CD8-positive, alpha-beta memory T cell (primary cell): ENCODE results near the gene CTU2. TPM values are rescaled to one million over a fixed set of nuclear protein-coding genes. Genes with fewer than 3 reads are reported as not detected.

Experiments
- CTCF ChIA-PET: fragments of 350-600 bp; sonication (Branson Sonifier 250); formaldehyde crosslinking; loops from one replicate; lab custom pipeline; 2021; ENCODE audit warnings: antibody characterized with exemption; lab: Charles Lee
- POLR2A ChIA-PET: fragments of 350-600 bp; sonication (Branson Sonifier 250); formaldehyde crosslinking; loops from one replicate; lab custom pipeline; 2021; ENCODE audit warnings: antibody characterized with exemption; lab: Charles Lee
- DNase-seq, 5 donors: peaks; one replicate each; pipeline versions ENCODE4 v3.0.0 to v3.0.0-alpha.2; 2020 to 2022; ENCODE audit warnings: mixed read lengths in 1 of 5
- H3K27ac ChIP-seq: one replicate; pipeline ENCODE4 v1.7.0; 2013; ENCODE audit warnings: low read depth, mild to moderate bottlenecking, low read length, moderate library complexity
- H3K27me3 ChIP-seq: 2 replicates; pipeline ENCODE4 v1.7.0; 2013; ENCODE audit warnings: low read length, mild to moderate bottlenecking; ENCODE audit not compliant: insufficient read depth, poor library complexity, severe bottlenecking
- H3K36me3 ChIP-seq: 2 replicates; pipeline ENCODE4 v1.7.0; 2013; ENCODE audit warnings: mild to moderate bottlenecking, low read length, moderate library complexity; ENCODE audit not compliant: insufficient read depth
- H3K4me1 ChIP-seq: 2 replicates; pipeline ENCODE4 v1.7.0; 2013; ENCODE audit warnings: mild to moderate bottlenecking, low read length, moderate library complexity; ENCODE audit not compliant: insufficient read depth
- H3K4me3 ChIP-seq: 2 replicates; pipeline ENCODE4 v1.7.0; 2013; ENCODE audit warnings: mild to moderate bottlenecking, low read length
- H3K9me3 ChIP-seq: 2 replicates; pipeline ENCODE4 v1.7.0; 2013; ENCODE audit warnings: mild to moderate bottlenecking, low read length
- H3K27ac Mint-ChIP-seq, 8 donors: one replicate each; pipeline ENCODE4 v1.8.0; 2020 to 2021; ENCODE audit warnings: mixed read lengths in 8 of 8, mild to moderate bottlenecking in 6 of 8, inconsistent platforms in 3 of 8, moderate library complexity in 3 of 8
- H3K27me3 Mint-ChIP-seq, 2 donors: one replicate each; pipeline ENCODE4 v1.8.0; 2020 to 2021; ENCODE audit warnings: mixed read lengths in 2 of 2, mild to moderate bottlenecking in 1 of 2, moderate library complexity in 1 of 2
- H3K36me3 Mint-ChIP-seq, 3 donors: one replicate each; pipeline ENCODE4 v1.8.0; 2020 to 2021; ENCODE audit warnings: mixed read lengths in 3 of 3, inconsistent platforms in 1 of 3, mild to moderate bottlenecking in 1 of 3
- H3K4me1 Mint-ChIP-seq, 3 donors: one replicate each; pipeline ENCODE4 v1.8.0; 2020 to 2021; ENCODE audit warnings: mixed read lengths in 3 of 3, inconsistent platforms in 1 of 3, mild to moderate bottlenecking in 1 of 3
- H3K4me3 Mint-ChIP-seq, 7 donors: one replicate each; pipeline ENCODE4 v1.8.0; 2020 to 2021; ENCODE audit warnings: mixed read lengths in 7 of 7, mild to moderate bottlenecking in 6 of 7, moderate library complexity in 4 of 7, inconsistent platforms in 2 of 7
- H3K9me3 Mint-ChIP-seq, 5 donors: one replicate each; pipeline ENCODE4 v1.8.0; 2020 to 2022; ENCODE audit warnings: mixed read lengths in 5 of 5, mild to moderate bottlenecking in 3 of 5, moderate library complexity in 2 of 5, inconsistent platforms in 1 of 5
- polyA plus RNA-seq: library from polyadenylated mRNA; unstranded; fragments of 300-500 nt; fragmentation: Illumina TruSeq; gene quantifications from one replicate; pipeline ENCODE4 v1.2.3, GENCODE V29; 2021
- total RNA-seq, 2 experiments: library from RNA; stranded (reverse); gene quantifications; one replicate each; pipeline ENCODE4 v1.2.3, GENCODE V29; 2021

The CTU2 gene
- total RNA-seq (10 to 100 TPM; 68.6 to 69.0 TPM), polyA plus RNA-seq (21.6 TPM)

DNA sequence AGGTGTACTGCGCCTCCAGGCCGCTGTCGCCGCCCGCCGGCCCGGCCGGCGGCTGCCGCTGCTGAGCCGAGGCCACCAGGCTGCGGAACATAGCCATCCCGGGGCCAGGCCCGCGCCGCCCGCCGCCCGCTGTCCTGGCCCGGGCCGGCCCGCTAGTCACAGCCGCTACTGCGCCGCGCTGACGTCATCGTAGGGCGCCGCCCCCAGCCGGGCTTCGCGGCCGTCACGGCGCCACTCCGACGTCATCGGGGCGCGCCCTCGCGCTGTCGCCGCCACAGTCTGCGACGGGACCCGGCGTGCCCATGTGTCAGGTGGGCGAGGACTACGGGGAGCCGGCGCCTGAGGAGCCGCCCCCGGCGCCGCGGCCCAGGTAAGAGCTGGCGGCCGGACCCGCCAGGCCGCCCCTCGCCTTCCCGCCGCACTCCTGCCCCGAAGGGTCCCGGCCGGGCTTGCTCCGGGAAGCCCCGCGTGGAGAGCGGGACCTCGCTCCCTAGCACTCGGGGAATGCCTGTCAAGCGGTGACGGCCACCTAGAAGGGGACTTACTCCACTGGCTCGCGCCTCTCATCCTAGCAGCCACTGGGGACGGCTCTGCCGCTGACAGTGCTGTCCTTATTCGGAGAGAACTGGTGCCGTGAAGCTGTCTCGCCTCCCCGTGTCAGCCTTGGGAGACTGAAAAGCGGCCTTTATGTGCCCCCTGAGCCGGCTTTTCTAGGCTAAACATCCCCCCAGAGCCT lies at the start of gene CTU2, which contains the start of gene RNF166:
TSS of gene CTU2 (plus strand) at position 275 of the 736 bp plus-strand sequence. CDS start at position 303, 28 bp downstream.
TSS of gene RNF166 (minus strand) at position 180 of the 736 bp plus-strand sequence. CDS start at position 97, 83 bp downstream.
- no peaks in the 10 kb centered on the region for H3K36me3 ChIP-seq
- no peaks in the 10 kb centered on the region for H3K9me3 Mint-ChIP-seq
- no peaks in the 10 kb centered on the region for H3K9me3 ChIP-seq
- peaks cover 52% of the 10 kb centered on the region for H3K4me1 ChIP-seq
- H3K4me3 Mint-ChIP-seq = peak within 1 kb of the TSS; percentile 94 to 97 (median 96)
- H3K27ac Mint-ChIP-seq = peak within 1 kb of the TSS; percentile 94 to 100 (median 99)
- H3K27me3 Mint-ChIP-seq = peaks cover 0 to 2% of the 10 kb centered on the region in 2 donors
- H3K4me1 Mint-ChIP-seq = peaks cover 39 to 47% (median 42%) of the 10 kb centered on the region in 3 donors
- CTCF ChIA-PET = interaction anchor here (1.1 to 4.9 kb wide), 7 partner anchors 10 to 135 kb away, joined by 4 to 26 read pairs (median 4); no protein-coding TSS in a partner anchor
- peak; percentile 90 to 94 (median 92) for DNase-seq
- peaks cover 0 to 37% (median 0%) of the 10 kb centered on the region in 3 donors for H3K36me3 Mint-ChIP-seq
- H3K4me3 ChIP-seq = peak within 1 kb of the TSS; percentile 99
- H3K27ac ChIP-seq = peak within 1 kb of the TSS; percentile 93
- POLR2A ChIA-PET = interaction anchor here (1.0 to 1.1 kb wide), 2 partner anchors 10 to 104 kb away, joined by 3 read pairs; no protein-coding TSS in a partner anchor
- no peaks in the 10 kb centered on the region for H3K27me3 ChIP-seq

DNA sequence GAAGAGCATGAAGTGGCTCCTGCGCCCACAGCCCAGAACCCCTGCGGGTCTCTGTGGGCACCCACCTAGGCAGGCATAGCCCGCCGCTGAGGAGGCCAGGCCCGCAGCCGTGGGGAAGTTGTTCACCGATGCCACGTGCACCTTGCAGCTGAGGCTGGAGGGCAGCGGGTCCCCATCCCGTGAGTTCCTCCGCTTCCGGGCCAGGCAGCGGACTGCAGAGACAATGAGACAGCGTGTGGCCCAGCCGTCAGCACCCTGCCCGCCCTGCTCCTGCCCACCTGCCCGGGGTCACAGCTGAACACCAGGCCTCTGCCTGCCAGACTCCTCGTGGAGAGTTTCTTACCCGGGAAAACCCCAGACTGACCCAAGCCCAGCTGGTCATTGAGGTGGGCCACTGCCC lies 48.9 kb upstream of the CTU2 start:
- Mint-ChIP-seq H3K36me3 (peaks cover 0 to 37% (median 0%) of the 10 kb centered on the region in 3 donors), H3K27me3 (no peaks in the 10 kb centered on the region), H3K4me1 (peaks cover 10 to 15% (median 14%) of the 10 kb centered on the region in 3 donors), H3K9me3 (no peaks in the 10 kb centered on the region), H3K4me3 (no peak overlapping the region), H3K27ac (no peak overlapping the region)
- peaks cover 6% of the 10 kb centered on the region for H3K4me1 ChIP-seq
- H3K27me3 ChIP-seq = no peaks in the 10 kb centered on the region
- no peak overlapping the region for H3K27ac ChIP-seq
- H3K36me3 ChIP-seq = no peaks in the 10 kb centered on the region
- no peak for DNase-seq
- H3K4me3 ChIP-seq = no peak overlapping the region
- POLR2A ChIA-PET = no interaction called here
- CTCF ChIA-PET = interaction anchor here (1.5 kb wide), 1 partner anchor 24 kb away, joined by 3 read pairs; no protein-coding TSS in a partner anchor
- no peaks in the 10 kb centered on the region for H3K9me3 ChIP-seq

DNA sequence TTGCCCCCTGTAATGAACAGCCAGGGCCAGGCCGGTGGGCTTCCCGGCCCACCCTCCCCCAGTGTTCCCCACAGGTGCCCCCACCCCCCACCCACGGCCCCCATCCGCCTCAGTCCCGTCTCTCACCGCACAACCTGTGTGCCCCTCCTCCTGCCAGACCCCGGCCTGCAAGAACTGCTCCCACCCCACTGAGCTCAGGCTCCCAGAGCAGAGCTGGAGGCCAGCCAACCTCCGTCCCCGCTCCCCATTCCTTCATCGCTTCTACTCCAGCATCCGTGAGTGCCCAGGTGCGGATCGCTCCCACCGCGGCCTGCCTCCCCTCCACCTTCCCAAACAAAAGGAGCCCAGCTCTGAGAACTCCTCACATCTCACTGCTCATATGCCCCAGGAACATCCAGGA lies 47.6 kb upstream of the CTU2 start:
- no peak overlapping the region for H3K4me3 ChIP-seq
- H3K27me3 ChIP-seq = no peaks in the 10 kb centered on the region
- no peaks in the 10 kb centered on the region for H3K36me3 ChIP-seq
- ChIA-PET CTCF (no interaction called here), POLR2A (no interaction called here)
- no peak for DNase-seq
- Mint-ChIP-seq H3K4me3 (no peak overlapping the region), H3K27ac (peak overlapping the region in 1 of 8 donors; percentile 47), H3K9me3 (no peaks in the 10 kb centered on the region), H3K36me3 (peaks cover 0 to 40% (median 0%) of the 10 kb centered on the region in 3 donors), H3K4me1 (peaks cover 10 to 19% (median 15%) of the 10 kb centered on the region in 3 donors), H3K27me3 (no peaks in the 10 kb centered on the region)
- H3K9me3 ChIP-seq = no peaks in the 10 kb centered on the region
- peaks cover 6% of the 10 kb centered on the region for H3K4me1 ChIP-seq
- no peak overlapping the region for H3K27ac ChIP-seq

DNA sequence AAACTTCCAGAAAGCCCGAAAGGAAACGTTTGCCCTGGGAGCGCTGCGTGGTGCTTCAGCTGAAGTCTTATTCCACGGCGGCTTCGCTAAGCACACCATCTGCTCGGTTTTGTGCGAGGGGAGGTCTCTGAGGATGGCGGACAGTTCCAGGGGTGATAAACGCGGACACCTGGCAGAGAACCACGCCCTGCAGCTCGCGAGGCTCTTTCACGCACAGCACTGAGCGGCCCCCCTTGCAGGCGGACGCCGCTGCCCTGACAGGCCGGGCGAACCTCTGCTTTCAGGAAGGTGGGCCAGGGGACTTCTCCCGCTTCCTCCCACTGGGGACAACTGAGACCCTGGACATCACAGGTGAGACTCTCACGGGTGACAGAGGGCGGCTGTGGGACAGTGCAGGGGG lies 47.1 kb upstream of the CTU2 start:
- Mint-ChIP-seq H3K27me3 (no peaks in the 10 kb centered on the region), H3K36me3 (peaks cover 0 to 37% (median 0%) of the 10 kb centered on the region in 3 donors), H3K4me1 (peaks cover 12 to 23% (median 15%) of the 10 kb centered on the region in 3 donors), H3K4me3 (no peak overlapping the region), H3K9me3 (no peaks in the 10 kb centered on the region), H3K27ac (peak overlapping the region in 1 of 8 donors; percentile 47)
- POLR2A ChIA-PET = no interaction called here
- Histone ChIP-seq H3K36me3 (no peaks in the 10 kb centered on the region), H3K9me3 (no peaks in the 10 kb centered on the region), H3K4me1 (peaks cover 11% of the 10 kb centered on the region), H3K27ac (no peak overlapping the region), H3K4me3 (no peak overlapping the region), H3K27me3 (no peaks in the 10 kb centered on the region)
- CTCF ChIA-PET = no interaction called here
- no peak for DNase-seq

DNA sequence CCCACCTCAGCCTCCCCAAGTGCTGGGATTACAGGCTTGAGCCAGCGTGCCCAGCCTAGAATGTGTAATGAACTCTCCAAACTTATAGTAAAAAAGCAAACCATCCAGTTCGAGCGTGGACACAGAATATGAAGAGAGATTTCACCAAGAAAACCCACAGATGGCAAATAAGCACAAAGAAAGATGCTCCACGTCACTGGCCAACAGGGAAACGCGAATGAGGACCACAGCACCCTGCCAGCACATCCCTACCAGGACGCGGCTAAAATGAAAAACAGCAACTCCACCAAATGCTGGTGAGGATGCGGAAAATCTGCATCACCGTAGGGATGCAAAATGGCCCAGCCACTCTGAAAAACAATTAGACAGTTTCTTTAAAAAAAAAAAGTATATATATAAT lies 44.8 kb upstream of the CTU2 start:
- H3K9me3 ChIP-seq = no peaks in the 10 kb centered on the region
- H3K36me3 ChIP-seq = no peaks in the 10 kb centered on the region
- Mint-ChIP-seq H3K27me3 (no peaks in the 10 kb centered on the region), H3K4me1 (peaks cover 16 to 28% (median 20%) of the 10 kb centered on the region in 3 donors), H3K27ac (peak overlapping the region in 6 of 8 donors; percentile 48 to 94 (median 86)), H3K4me3 (peak overlapping the region; percentile 50 to 94 (median 86)), H3K36me3 (peaks cover 0 to 24% (median under 1%) of the 10 kb centered on the region in 3 donors), H3K9me3 (no peaks in the 10 kb centered on the region)
- CTCF ChIA-PET = interaction anchor here (1.5 kb wide), 1 partner anchor 9 kb away, joined by 5 read pairs; no protein-coding TSS in a partner anchor
- POLR2A ChIA-PET = interaction anchor here (3.1 kb wide), 1 partner anchor 40 kb away, joined by 13 read pairs; no protein-coding TSS in a partner anchor
- peaks cover 14% of the 10 kb centered on the region for H3K4me1 ChIP-seq
- no peaks in the 10 kb centered on the region for H3K27me3 ChIP-seq
- no peak overlapping the region for H3K27ac ChIP-seq
- H3K4me3 ChIP-seq = no peak overlapping the region
- DNase-seq = no peak

DNA sequence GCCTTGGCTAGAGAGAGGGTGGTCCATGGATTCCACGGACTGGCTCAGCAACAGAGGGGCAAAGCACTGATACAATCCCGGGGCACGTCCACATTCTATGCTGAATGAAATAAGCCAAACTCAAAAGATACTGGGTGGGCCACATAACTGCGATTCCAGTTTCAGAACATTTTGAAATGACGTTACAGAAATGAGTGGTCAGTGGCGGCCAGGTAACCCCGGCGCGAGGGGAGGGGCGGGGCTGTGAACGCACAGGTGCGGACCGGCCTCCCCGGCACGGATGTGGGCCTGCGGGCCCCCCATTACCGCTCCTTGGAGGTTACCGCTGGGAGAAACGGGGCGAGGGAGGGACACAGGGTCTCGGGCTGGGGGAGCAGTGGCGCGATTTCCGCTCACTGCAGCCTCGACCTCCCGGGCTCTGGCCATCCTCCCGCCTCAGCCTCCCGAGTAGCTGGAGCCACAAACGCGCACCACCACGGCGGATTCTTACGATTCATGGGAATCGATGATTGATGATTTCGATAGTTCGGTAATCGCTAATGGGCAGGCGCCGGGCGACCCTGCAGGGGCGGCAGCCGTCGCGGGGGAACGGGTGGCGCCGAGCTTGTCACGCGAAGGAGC lies 44.0 kb upstream of the CTU2 start:
- Mint-ChIP-seq H3K4me3 (peak overlapping the region; percentile 77 to 94 (median 92)), H3K9me3 (no peaks in the 10 kb centered on the region)
- POLR2A ChIA-PET = interaction anchor here (1.2 to 3.1 kb wide), 2 partner anchors 29 to 39 kb away, joined by 3 to 13 read pairs; no protein-coding TSS in a partner anchor

DNA sequence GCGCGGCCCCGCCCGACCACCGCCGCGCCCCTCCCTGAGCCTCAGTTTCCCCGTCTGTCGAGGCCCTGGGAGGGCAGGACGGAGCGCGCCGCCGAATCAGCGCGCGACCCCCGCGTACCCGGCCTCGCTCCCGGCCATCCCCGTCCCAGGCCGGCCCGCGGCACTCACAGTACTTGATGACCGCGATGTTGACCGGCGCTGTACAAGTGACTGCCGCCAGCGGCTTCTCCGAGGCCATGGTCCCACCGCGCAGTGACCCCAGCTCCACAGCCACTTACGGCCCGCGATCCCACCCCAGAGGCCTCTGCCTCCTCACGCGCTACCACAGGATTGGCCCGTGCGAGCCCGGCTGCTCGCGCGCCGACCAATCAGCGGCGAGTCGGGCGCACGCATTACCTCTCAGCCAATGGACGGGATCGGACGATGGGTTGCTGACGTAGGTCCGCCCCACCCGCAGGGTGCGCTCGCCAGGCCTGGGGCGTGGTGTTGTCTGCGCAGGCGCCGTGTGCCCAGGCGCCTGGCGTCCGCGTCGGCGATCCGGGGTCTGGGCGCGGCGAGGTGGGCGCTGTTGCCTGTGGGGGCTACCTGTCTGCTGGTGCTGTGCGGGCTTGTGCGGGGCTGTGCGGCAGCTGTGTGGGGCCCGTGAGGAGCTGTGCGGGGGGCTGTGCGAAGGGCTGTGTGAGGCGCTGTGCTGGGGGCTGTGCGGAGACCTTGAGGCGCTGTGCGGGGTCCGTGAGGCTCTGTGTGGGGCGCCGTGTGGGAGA lies 43.3 kb upstream of the CTU2 start, which contains the start of gene MVD:
TSS of gene MVD (minus strand) at position 249 of the 764 bp plus-strand sequence. CDS start at position 238, 11 bp downstream.
- no peaks in the 10 kb centered on the region for H3K9me3 ChIP-seq
- Mint-ChIP-seq H3K9me3 (no peaks in the 10 kb centered on the region), H3K4me3 (peak within 1 kb of the TSS; percentile 92 to 97 (median 94)), H3K27me3 (no peaks in the 10 kb centered on the region), H3K27ac (peak within 1 kb of the TSS; percentile 92 to 99 (median 96)), H3K4me1 (peaks cover 18 to 28% (median 20%) of the 10 kb centered on the region in 3 donors), H3K36me3 (peaks cover 0 to 17% (median 2%) of the 10 kb centered on the region in 3 donors)
- POLR2A ChIA-PET = interaction anchor here (1.1 to 3.1 kb wide), 3 partner anchors 30 to 43 kb away, joined by 3 to 13 read pairs (median 4); no protein-coding TSS in a partner anchor
- CTCF ChIA-PET = interaction anchor here (0.7 to 1.6 kb wide), 10 partner anchors 11 to 43 kb away, joined by 3 to 5 read pairs (median 3); no protein-coding TSS in a partner anchor
- H3K27me3 ChIP-seq = no peaks in the 10 kb centered on the region
- peak within 1 kb of the TSS; percentile 78 for H3K4me3 ChIP-seq
- peak within 1 kb of the TSS; percentile 91 for H3K27ac ChIP-seq
- DNase-seq = peak; percentile 94 to 98 (median 95)
- no peaks in the 10 kb centered on the region for H3K36me3 ChIP-seq
- peaks cover 14% of the 10 kb centered on the region for H3K4me1 ChIP-seq

More for the DNA sequence above, 44.0 kb upstream of the CTU2 start:
- DNase-seq = no peak
- CTCF ChIA-PET = interaction anchor here (0.7 to 1.5 kb wide), 7 partner anchors 10 to 41 kb away, joined by 3 to 5 read pairs (median 3); no protein-coding TSS in a partner anchor
- Mint-ChIP-seq H3K27ac (peak overlapping the region; percentile 57 to 94 (median 90)), H3K4me1 (peaks cover 18 to 28% (median 20%) of the 10 kb centered on the region in 3 donors), H3K36me3 (peaks cover 0 to 20% (median 2%) of the 10 kb centered on the region in 3 donors), H3K27me3 (no peaks in the 10 kb centered on the region)
- Histone ChIP-seq H3K4me1 (peaks cover 14% of the 10 kb centered on the region), H3K36me3 (no peaks in the 10 kb centered on the region), H3K4me3 (peak overlapping the region; percentile 78), H3K9me3 (no peaks in the 10 kb centered on the region), H3K27ac (peak overlapping the region; percentile 91), H3K27me3 (no peaks in the 10 kb centered on the region)
